DOHH2 (cell line): ENCODE measurements around the gene AGXT.

Source experiments
- EZH2phosphoT487 ChIP-seq: fragments of 200-600 bp; sonication (generic); IDR thresholded peaks from 2 replicates; pipeline ENCODE4 v1.6.1; 2017; ENCODE audit warnings: borderline replicate concordance, mild to moderate bottlenecking, antibody characterized with exemption, low read length, moderate library complexity, mixed read lengths
- TF ChIP-seq, protein P1 (sequence below): fragments of 200-600 bp; sonication (generic); IDR thresholded peaks from one replicate; pipeline ENCODE4 v1.5.1; 2014; ENCODE audit warnings: antibody characterized with exemption, mild to moderate bottlenecking, low read depth, low read length; ENCODE audit not compliant: poor library complexity, severe bottlenecking

DNA sequence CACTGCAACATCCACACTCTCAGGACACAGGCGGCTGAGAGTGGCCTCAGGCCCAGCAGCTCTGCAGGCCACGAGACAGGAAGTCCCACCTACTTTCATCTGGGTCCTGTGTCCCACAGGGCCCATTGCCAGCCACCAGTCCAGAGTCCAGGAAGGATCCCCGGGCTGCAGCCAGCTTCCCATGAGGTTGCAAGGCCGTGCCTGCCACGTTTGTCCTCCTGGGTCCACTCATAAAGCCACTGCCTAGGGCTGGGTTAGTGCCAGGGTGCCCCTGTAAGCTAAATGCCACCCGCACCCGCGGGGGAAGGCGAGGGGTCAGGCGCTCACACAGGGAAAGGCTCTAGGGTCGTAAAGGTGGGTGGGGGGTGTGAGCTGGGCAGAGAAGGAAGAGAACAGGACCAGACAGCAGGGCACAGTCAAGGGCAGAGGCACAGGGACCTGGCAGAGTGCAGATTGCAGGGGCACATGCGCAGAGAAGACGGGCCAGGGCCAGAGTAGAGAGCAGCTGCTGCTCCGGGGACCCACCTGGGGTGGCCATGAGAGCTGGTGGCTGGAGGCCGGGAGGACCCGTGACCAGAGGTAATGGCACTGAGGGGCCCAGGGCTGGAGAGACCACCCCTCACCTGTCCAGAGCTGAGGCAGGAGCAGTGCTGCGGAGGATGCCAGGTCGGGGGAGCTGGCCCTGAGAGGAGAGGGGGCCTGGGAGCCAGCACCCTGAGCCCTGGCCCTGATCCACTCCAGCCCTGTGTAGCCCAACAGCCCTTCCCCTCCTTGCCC, 8.0 kb downstream of the AGXT start:
- TF ChIP-seq, protein P1, sequence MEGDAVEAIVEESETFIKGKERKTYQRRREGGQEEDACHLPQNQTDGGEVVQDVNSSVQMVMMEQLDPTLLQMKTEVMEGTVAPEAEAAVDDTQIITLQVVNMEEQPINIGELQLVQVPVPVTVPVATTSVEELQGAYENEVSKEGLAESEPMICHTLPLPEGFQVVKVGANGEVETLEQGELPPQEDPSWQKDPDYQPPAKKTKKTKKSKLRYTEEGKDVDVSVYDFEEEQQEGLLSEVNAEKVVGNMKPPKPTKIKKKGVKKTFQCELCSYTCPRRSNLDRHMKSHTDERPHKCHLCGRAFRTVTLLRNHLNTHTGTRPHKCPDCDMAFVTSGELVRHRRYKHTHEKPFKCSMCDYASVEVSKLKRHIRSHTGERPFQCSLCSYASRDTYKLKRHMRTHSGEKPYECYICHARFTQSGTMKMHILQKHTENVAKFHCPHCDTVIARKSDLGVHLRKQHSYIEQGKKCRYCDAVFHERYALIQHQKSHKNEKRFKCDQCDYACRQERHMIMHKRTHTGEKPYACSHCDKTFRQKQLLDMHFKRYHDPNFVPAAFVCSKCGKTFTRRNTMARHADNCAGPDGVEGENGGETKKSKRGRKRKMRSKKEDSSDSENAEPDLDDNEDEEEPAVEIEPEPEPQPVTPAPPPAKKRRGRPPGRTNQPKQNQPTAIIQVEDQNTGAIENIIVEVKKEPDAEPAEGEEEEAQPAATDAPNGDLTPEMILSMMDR = no peak
- no peak for TF ChIP-seq EZH2phosphoT487
